Breast epithelium (tissue), 3 donors: ENCODE results near the gene FITM2.

ENCODE experiments used
- CTCF ChIP-seq, 3 donors: fragments of 450-650 bp; IDR thresholded peaks; one replicate each; pipeline ENCODE4 v1.5.1; 2016 to 2017; ENCODE audit warnings: antibody characterized with exemption in 3 of 3, mild to moderate bottlenecking in 3 of 3, moderate library complexity in 3 of 3
- POLR2AphosphoS5 ChIP-seq, 3 donors: sonication (generic); formaldehyde crosslinking; IDR thresholded peaks; one replicate each; pipeline ENCODE4 v1.6.1; 2017; ENCODE audit warnings: antibody characterized with exemption in 3 of 3

GRCh38 chr20:44254073-44254472 lies 56.9 kb downstream of the FITM2 start:
- no peak for TF ChIP-seq CTCF (IDR thresholded peaks at IDR 0.05)
- no peak for TF ChIP-seq POLR2AphosphoS5 (IDR thresholded peaks at IDR 0.05)
